Prostate gland (tissue), 2 donors: ENCODE measurements around the gene LPXN. TPM values are rescaled to one million over a fixed set of nuclear protein-coding genes. Genes with fewer than 3 reads are reported as not detected.

ENCODE experiments used
- DNase-seq: peaks from one replicate; pipeline ENCODE4 v3.0.0-alpha.2; 2019; ENCODE audit warnings: low spot score
- H3K27ac ChIP-seq, 2 donors: fragments of 200-600 bp; sonication (generic); 2 replicates each; pipeline ENCODE4 v1.5.1; 2017 to 2019
- H3K27me3 ChIP-seq: fragments of 200-600 bp; sonication (generic); replicated peaks from 2 replicates; pipeline ENCODE4 v1.5.1; 2019; ENCODE audit not compliant: insufficient read depth
- H3K36me3 ChIP-seq, 2 donors: fragments of 200-600 bp; sonication (generic); 1 replicate in 1 of 2; 2 replicates in 1 of 2; pipeline versions ENCODE4 v1.5.1 to v1.8.1; 2017 to 2019
- H3K4me1 ChIP-seq: fragments of 200-600 bp; sonication (generic); replicated peaks from 2 replicates; pipeline ENCODE4 v1.5.1; 2019
- H3K4me3 ChIP-seq, 2 donors: fragments of 200-600 bp; sonication (generic); 2 replicates each; pipeline ENCODE4 v1.5.1; 2017 to 2019
- H3K9me3 ChIP-seq: fragments of 200-600 bp; sonication (generic); 2 replicates; pipeline ENCODE4 v1.5.1; 2017
- CTCF ChIP-seq, 4 experiments: fragments of 200-600 bp in 2 of 4; fragments of 450-650 bp in 2 of 4; sonication (generic) in 2 of 4; IDR thresholded peaks; 1 replicate in 3 of 4; 2 replicates in 1 of 4; pipeline ENCODE4 v1.5.1; 2016 to 2019; ENCODE audit warnings: antibody characterized with exemption in 4 of 4, mild to moderate bottlenecking in 2 of 4, moderate library complexity in 2 of 4
- POLR2A ChIP-seq: fragments of 450-650 bp; IDR thresholded peaks from one replicate; pipeline ENCODE4 v1.6.1; 2016; ENCODE audit warnings: antibody characterized with exemption, mild to moderate bottlenecking
- POLR2AphosphoS5 ChIP-seq: sonication (generic); formaldehyde crosslinking; IDR thresholded peaks from one replicate; pipeline ENCODE4 v1.6.1; 2017; ENCODE audit warnings: antibody characterized with exemption
- WGBS: methylation state at CpG from one replicate; pipeline ENCODE4 v1.1.5; 2018; 5-methylcytosine and 5-hydroxymethylcytosine counted together
- intact Hi-C: fragments of 100-400 bp; cut with DNase I; formaldehyde crosslinking; loops from one replicate; pipeline ENCODE4 v1.14.2; 2022
- total RNA-seq, 2 donors: library from RNA; depleted of rRNA; stranded (reverse); fragments of >200 nt; gene quantifications; one replicate each; pipeline ENCODE4 v1.1.0, GENCODE V29; 2016

LPXN gene
- total RNA-seq, 2 donors from 2014 or later: 5.4 to 9.4 TPM

- no peaks in the 10 kb centered on the region for H3K27me3 ChIP-seq
Measured at GRCh38 chr11:58507355-58507754, 68.3 kb downstream of the LPXN start.

GRCh38 chr11:58506935-58507334 lies 68.7 kb downstream of the LPXN start:
- intact Hi-C loops: no loop called here
- Histone ChIP-seq H3K27me3 (no peaks in the 10 kb centered on the region), H3K27ac (no peak overlapping the region), H3K4me3 (no peak overlapping the region), H3K36me3 (no peaks in the 10 kb centered on the region), H3K9me3 (no peaks in the 10 kb centered on the region), H3K4me1 (no peaks in the 10 kb centered on the region)
- TF ChIP-seq POLR2A (no peak), POLR2AphosphoS5 (no peak), CTCF (IDR thresholded peaks at IDR 0.05) (no peak)
- WGBS: 73% methylated on average over 5 of the region's 5 CpGs
- no peak for DNase-seq

More at GRCh38 chr11:58507355-58507754, 68.3 kb downstream of the LPXN start:
- 94% methylated on average over 4 of the region's 4 CpGs for WGBS
- no peak overlapping the region for H3K27ac ChIP-seq
- no peak overlapping the region for H3K4me3 ChIP-seq
- intact Hi-C loops: no loop called here
- H3K36me3 ChIP-seq: no peaks in the 10 kb centered on the region
- no peaks in the 10 kb centered on the region for H3K4me1 ChIP-seq
- DNase-seq: no peak
- no peaks in the 10 kb centered on the region for H3K9me3 ChIP-seq
- TF ChIP-seq CTCF (IDR thresholded peaks at IDR 0.05): no peak
- TF ChIP-seq POLR2AphosphoS5: no peak
- TF ChIP-seq POLR2A: no peak

- WGBS: 83% methylated on average over 4 of the region's 4 CpGs
- Histone ChIP-seq H3K27ac (no peak overlapping the region), H3K4me1 (no peaks in the 10 kb centered on the region), H3K9me3 (no peaks in the 10 kb centered on the region), H3K36me3 (no peaks in the 10 kb centered on the region), H3K27me3 (no peaks in the 10 kb centered on the region), H3K4me3 (no peak overlapping the region)
- TF ChIP-seq POLR2A (no peak), POLR2AphosphoS5 (no peak), CTCF (IDR thresholded peaks at IDR 0.05) (no peak)
- no peak for DNase-seq
- intact Hi-C loops: no loop called here
Measured at GRCh38 chr11:58505849-58506248, 69.8 kb downstream of the LPXN start.

- Histone ChIP-seq H3K27me3 (no peaks in the 10 kb centered on the region), H3K4me3 (no peak overlapping the region), H3K9me3 (no peaks in the 10 kb centered on the region), H3K4me1 (no peaks in the 10 kb centered on the region), H3K36me3 (no peaks in the 10 kb centered on the region), H3K27ac (no peak overlapping the region)
- TF ChIP-seq POLR2A (no peak), POLR2AphosphoS5 (no peak), CTCF (IDR thresholded peaks at IDR 0.05) (no peak)
- no peak for DNase-seq
- intact Hi-C loops: no loop called here
- WGBS: 81% methylated on average over 6 of the region's 6 CpGs
Measured at GRCh38 chr11:58504232-58504631, 71.4 kb downstream of the LPXN start.

- 82% methylated on average over 4 of the region's 4 CpGs for WGBS
- intact Hi-C loops: no loop called here
- H3K4me1 ChIP-seq: no peaks in the 10 kb centered on the region
Measured at GRCh38 chr11:58503361-58503856, 72.2 kb downstream of the LPXN start.

More at GRCh38 chr11:58503361-58503856, 72.2 kb downstream of the LPXN start:
- DNase-seq: no peak
- no peaks in the 10 kb centered on the region for H3K9me3 ChIP-seq
- H3K27ac ChIP-seq: no peak overlapping the region
- no peak overlapping the region for H3K4me3 ChIP-seq
- H3K36me3 ChIP-seq: no peaks in the 10 kb centered on the region
- H3K27me3 ChIP-seq: no peaks in the 10 kb centered on the region
- no peak for TF ChIP-seq POLR2AphosphoS5
- TF ChIP-seq POLR2A: no peak
- no peak for TF ChIP-seq CTCF (IDR thresholded peaks at IDR 0.05)
